GM13976 (cell line): ENCODE data around the gene DNAJC18.

Experiments used
- DNase-seq: peaks from one replicate; pipeline ENCODE4 v3.0.0; 2012; ENCODE audit warnings: low spot score
- CTCF ChIP-seq: IDR thresholded peaks from 2 replicates; pipeline ENCODE4 v1.5.1; 2012; ENCODE audit warnings: borderline replicate concordance, mild to moderate bottlenecking; ENCODE audit not compliant: insufficient read depth; ENCODE audit errors: extremely low read depth, missing control alignments, control extremely low read depth
- in situ Hi-C: fragments of 300-500 bp; cut with MboI; formaldehyde crosslinking; loops from one replicate; pipeline ENCODE4 v1.12.0; 2022; ENCODE audit warnings: low sequenced_read_pairs, mixed read lengths, inconsistent platforms; ENCODE audit not compliant: unreplicated experiment

Gene DNAJC18

GRCh38 chr5:139426203-139426885 is 13.0 kb downstream of the DNAJC18 start:
- in situ Hi-C loops = no loop called here
- no peak for DNase-seq
- no peak for TF ChIP-seq CTCF

- DNase-seq = no peak
- in situ Hi-C loops = no loop called here
- no peak for TF ChIP-seq CTCF
Observed at GRCh38 chr5:139425497-139425896, 13.8 kb downstream of the DNAJC18 start.

GRCh38 chr5:139422307-139422893 is 16.9 kb downstream of the DNAJC18 start:
- in situ Hi-C loops = loop anchor here (5.0 to 25.0 kb wide), 2 partner anchors 95 to 340 kb away; no protein-coding TSS in a partner anchor
- peak; percentile 86 for DNase-seq
- peak; percentile 67 for TF ChIP-seq CTCF

GRCh38 chr5:139419226-139420192 is 19.8 kb downstream of the DNAJC18 start:
- no peak for TF ChIP-seq CTCF
- no peak for DNase-seq
- in situ Hi-C loops = loop anchor here (5.0 to 25.0 kb wide), 2 partner anchors 98 to 343 kb away; no protein-coding TSS in a partner anchor

- in situ Hi-C loops = loop anchor here (25.0 kb wide), 1 partner anchor 344 kb away; no protein-coding TSS in a partner anchor
- no peak for TF ChIP-seq CTCF
- no peak for DNase-seq
Observed at GRCh38 chr5:139418793-139419192, 20.5 kb downstream of the DNAJC18 start.

GRCh38 chr5:139417214-139417613 is 22.1 kb downstream of the DNAJC18 start:
- in situ Hi-C loops = loop anchor here (25.0 kb wide), 1 partner anchor 345 kb away; no protein-coding TSS in a partner anchor
- TF ChIP-seq CTCF = no peak
- no peak for DNase-seq
